ENCODE measurements around the gene CENPX. TPM values are rescaled to one million over a fixed set of nuclear protein-coding genes. Genes with fewer than 3 reads are reported as not detected.
A peak's percentile ranks its signal among the peaks of the same experiment; 100 is the strongest.

The CENPX gene
- 27.8 TPM for total RNA-seq
- long read RNA-seq, transcript CENPX-201 (4 exons, 751 nt) = major isoform, 29 of 50 reads
- long read RNA-seq, transcript CENPX-202 (5 exons, 805 nt) = minor isoform, 10 of 50 reads
- long read RNA-seq, partial matches to known transcripts = 1 of 50 reads
- long read RNA-seq, other reads (novel, unspliced or antisense) = 6 of 50 reads

DNA sequence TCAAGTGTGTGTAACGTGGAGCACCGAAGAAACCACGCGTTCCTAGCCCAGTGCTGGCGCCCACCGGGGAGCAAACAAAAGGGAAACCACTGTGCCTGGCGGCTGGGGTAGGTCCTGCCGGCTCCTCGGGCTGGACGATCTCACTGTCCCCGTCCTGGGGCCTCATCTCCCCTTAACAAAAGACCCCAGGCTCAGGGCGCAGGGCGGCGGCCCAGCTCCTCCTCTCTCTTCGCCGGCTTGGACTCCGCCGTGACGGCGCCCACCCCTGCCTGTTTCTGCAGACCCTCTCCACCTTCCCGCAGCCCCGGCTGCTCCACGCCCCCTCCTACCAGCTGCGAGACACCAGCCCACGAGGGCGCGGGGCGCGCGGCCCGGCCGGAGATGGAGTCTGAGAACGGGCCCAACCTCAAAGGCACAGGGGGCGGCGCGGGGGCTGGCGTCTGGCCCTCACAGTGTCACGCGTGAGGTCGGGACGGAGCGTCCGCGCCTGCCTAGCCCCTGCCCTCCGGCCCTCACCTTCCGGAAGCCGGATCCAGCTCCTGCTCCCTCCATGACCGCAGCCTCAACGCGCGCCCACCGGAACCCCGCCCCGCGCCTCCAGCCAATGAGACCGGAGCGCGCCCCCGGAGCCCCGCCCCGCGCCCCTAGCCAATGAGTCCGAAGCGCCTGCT is at the start of gene CENPX:
Gene CENPX (minus strand): TSS at position 569 of the 671 bp plus-strand sequence. CDS start 17 bp downstream, at position 552.
- DNase-seq = no peak
- intact Hi-C loops (cut with DNase I) = no loop called here
- ATAC-seq (ENCODE audit: poor library complexity) = no peak

DNA sequence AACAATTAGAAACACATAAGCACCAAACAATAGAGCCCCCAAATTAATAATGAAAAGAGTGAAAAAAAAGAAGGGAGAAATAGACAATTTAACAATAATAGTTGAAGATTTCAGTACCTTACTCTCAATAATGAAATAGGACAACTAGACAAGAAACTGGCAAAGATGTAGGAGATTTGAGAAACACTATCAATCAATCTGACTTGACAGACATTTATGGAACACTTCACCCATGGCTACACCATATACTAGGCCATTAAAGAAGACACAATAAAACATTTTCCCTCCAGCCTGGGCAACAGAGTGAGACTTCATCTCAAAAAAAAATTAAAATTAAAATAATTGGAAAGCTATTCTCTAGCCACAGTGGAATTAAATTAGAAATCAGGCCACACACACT is 47.9 kb upstream of the CENPX start:
- intact Hi-C loops (cut with DNase I) = no loop called here
- ATAC-seq (ENCODE audit: poor library complexity) (no peak), DNase-seq (no peak)

DNA sequence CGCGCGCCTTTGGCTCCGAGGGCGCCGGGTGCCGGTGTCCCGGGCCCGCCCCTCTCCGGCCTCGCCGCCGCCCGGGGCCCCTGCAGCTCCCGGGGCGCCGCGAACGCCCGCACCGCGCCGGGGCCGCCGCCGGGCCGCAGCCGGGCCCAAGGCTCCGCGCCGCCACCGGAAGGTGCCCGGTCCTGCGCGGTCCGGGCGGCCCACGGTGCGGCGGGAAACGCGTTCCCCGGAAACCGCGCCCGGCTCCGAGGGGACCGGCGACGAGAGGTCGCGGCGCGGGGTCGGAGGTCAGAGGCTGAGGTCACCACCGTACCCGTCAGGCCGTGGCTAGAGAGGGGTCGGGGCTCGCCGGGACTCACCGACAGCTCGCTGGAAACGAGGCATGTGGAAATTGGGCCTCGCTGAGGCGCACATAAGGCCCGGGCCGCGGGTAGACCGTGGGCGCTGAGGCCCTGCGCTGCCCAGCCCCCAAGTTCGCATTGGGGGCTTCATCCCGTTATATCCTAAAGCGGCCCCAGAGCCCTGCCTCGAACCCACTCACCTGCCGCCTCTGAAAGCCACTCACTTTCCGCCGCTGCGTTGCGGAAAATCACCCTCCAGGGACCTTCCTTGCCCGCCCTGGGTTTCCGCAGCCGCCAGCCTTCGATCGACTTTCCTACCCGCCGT is 43.1 kb upstream of the CENPX start, which contains the start of gene DUS1L:
Gene DUS1L (minus strand): TSS at position 167 of the 666 bp plus-strand sequence. CDS start 745 bp downstream, outside the sequence.
- DNase-seq (peak; percentile 80), ATAC-seq (ENCODE audit: poor library complexity) (peak; percentile 90)
- intact Hi-C loops (cut with DNase I) = no loop called here

DNA sequence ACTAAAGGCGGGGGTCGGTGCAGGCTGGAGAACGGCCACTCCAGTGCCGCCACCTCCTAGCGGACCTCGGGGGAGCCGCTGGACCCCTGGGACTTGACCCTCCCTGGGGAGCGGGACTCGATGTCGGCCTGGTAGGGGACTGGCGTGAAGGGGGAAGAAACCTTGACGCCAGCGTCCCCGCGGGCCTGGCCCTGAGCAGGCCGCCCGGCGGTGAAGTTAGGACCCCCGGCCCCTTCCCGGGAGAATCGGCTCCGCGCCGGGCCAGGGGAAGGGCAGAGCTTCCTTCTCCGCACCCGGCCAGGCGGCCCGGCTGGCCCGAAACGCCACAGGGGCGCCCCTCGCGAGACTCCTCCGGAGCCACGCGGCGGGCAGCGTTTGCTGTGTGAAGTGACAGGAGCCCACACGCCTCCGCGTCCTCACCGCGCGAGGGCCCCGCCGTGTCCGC is 42.5 kb upstream of the CENPX start:
- ATAC-seq (ENCODE audit: poor library complexity) (peak; percentile 5), DNase-seq (no peak)
- intact Hi-C loops (cut with DNase I) = no loop called here

DNA sequence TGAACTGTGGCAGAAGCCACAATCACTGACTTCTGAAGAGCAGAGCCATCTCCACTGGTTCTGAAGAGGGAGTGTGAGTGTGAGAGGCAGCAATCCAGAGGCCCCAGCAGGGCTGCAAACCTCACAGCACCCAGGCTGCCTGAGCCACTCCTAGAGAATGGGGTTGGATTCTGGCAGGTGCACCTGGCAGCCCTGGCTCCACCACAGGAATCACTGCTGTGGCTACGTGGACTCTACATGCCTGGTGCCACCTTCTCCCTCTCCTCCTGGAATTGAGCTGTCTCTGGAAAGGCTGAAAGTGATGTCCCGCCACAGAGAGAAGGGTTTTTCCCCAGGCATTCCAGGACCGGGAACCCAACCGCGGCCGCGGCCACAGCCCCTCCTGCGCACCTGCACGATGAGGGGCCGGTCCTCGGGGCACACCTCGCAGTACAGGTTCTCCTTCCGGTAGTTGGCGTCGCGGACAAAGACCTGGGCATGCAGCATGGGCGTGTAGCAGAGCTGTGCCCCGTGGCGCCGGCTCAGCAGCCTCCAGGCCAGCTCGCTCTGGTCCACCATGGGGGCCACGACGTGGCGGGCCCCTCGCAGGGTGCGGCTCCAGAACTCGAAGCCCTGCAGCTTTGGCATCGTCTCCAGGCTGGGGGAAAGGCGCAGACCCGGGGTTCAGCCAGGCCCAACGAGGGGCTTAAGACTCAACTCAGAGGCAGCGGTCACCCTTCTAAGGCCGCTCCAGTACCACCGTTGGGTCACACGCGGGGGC is 41.9 kb upstream of the CENPX start:
- intact Hi-C loops (cut with DNase I) = no loop called here
- ATAC-seq (ENCODE audit: poor library complexity) (no peak), DNase-seq (no peak)

DNA sequence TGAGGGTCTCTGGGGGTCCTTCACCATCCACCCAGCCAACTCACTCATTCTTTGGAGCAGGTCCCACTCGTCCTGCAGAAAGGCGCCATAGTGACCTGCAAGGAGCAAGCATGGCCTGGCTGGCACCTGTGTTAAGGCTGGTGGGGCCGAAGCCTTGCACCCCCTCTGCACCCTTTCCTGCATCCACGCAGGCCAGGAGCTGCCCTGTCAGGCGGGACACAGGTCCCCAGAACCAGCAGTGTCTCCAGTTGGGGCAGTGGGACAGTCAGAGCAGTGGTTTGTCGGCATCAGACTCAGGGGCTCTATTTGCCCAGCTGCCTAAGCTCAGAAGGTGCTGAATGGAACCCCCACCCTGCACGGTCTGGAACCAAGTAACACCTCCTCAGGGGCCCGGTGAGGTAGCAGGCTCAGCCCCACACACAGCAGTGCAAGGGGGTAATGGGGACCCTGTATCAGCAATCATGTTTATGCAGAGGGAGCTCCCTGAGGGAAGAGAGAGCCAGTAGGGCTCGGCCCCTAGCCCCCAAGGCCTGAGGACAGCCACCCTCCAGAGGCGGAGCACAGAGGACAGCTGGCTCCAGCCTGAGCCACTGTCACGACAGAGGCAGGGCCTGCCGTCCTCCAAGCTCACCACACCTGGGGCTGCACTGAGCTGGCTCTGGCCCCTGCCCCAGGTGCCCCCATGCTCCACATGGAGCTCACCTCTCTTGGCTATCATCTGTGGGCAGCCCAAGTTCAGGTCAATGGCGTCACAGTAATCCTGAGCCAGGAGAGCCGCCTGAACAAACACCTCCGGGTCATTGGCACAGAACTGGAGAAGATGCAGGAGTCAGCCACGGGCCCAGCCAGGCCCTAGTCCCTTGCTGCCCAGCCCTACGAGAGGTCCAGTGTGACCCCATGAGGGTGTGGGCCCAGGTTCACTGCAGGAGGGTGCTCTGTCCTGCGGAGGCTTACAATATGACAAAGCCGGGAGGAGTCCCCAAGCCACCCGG is 41.0 kb upstream of the CENPX start:
- DNase-seq = no peak
- intact Hi-C loops (cut with DNase I) = no loop called here
- ATAC-seq (ENCODE audit: poor library complexity) = no peak

DNA sequence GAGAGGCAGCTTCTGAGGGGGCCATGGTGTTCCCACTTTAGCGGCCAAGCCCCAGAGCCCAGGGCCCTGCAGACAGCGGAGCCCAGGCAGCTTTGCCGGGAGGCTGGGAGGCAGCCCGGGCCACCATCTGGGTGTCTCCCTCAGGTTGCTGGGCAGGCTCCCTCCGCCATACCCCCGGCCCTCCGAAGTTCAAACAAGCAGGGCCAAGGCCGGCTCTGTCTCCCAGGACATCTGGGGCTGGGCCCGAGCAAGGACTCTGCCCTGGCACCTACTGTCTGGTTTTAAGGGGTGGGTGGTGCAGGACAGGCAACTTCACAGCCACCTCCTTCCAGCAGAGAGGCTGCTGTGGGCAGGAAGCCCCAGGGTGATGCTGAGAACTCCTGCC is 40.3 kb upstream of the CENPX start:
- DNase-seq = no peak
- intact Hi-C loops (cut with DNase I) = no loop called here
- no peak for ATAC-seq (ENCODE audit: poor library complexity)

DNA sequence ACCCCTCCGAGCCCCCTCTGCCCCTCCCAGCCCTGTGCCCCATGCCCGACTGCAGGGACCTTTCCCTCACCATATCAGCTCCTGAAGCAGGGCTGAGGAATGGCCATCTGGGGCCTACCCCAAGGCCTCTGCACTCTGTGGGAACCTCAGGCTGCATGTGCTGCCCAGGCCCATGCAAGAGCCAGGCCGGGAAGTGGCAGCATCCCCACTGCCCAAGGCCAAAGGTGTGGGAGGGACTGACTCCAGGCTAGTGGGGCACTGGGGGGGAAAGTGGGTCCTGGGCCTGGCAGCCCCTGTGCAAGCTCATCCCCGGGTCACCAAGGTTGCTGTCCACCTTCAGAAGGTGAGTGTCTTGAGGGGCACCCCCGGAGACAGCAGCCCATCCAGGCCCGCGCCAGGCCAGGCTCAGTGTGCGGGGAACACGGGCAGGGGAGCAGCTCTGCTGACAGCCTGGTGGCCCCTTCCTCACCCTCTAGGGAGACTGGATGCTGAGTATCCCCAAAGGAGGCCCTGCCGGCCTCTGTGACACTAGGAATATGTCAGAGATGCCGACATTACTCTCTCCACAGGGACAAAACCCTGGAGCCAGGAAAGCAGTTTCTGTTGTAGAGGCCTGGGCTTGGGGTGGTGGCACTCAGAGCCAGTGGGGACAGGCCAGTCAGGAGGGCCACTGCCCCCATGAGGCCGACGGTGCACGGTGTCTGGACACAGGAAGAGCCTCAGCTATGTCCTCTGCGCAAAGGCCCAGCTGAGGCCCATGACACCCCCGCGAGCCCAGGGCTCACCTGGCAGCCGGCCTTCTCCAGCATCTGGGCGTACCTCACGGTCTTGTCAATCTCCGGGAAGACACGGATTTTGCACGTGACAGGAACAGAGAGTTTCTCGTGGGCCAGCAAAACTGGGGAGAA is 39.7 kb upstream of the CENPX start:
- DNase-seq (no peak), ATAC-seq (ENCODE audit: poor library complexity) (no peak)
- intact Hi-C loops (cut with DNase I) = no loop called here

DNA sequence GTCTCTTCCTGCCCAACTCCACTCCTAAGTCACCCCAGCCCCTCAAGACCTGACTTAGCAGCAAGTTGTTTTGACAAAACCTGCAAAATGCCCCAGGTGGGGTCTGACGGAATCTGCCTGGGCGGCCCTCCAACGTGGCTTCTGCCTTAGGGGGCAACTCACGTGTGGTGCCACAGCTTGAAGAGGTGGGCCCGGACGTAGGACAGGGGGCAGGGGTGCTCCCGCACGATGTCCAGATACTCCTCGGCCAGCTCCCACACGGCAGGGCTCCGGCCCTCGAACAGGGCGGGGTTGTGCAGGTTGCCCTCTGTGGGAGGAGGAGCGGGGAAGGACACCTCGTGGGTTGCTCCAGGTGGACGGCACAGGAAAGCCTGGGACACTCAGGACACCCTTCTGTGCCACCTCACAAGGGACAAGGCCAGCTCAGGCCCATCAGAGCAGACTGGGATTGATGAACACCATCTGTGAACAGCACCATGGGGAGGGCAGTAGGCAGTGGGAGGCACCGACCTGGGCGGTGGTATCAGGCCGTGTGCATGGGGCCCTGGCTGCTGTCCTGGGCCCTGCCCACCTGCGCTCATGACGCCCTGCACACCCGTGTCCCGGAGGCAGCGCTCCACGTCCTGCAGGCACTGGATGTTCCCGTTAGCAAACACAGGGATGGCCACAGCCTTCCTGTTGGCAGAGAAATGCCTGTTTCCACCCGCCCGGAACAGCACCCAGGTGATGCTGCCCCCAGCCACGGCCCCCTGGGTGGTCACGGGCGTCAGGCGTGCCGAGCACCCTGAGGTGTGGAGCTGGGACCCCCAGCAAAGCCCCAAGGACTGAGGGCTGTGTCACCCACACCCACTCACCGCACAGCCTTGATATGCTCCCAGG is 38.6 kb upstream of the CENPX start:
- intact Hi-C loops (cut with DNase I) = no loop called here
- ATAC-seq (ENCODE audit: poor library complexity) (no peak), DNase-seq (no peak)

DNA sequence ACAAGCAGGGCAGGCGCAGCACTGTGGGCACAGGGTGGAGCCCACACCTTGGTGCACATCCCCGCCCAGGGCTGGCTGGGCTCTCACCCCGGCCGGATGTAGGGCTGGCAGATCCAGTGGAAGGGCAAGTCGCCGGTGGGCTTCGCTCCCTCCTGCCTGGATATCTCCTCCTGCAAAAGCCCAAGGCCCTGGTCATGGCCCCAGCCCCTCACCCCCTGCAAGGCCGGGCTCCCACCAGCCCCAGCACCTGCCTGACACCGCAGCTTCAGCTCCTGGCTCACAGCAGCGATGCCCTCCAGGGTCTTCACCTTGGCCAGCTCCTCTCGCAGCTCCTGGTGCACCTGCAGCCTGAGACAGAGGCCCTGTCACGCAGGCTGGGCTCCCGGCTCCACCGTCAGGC is 37.9 kb upstream of the CENPX start:
- ATAC-seq (ENCODE audit: poor library complexity) = no peak
- DNase-seq = no peak

DNA sequence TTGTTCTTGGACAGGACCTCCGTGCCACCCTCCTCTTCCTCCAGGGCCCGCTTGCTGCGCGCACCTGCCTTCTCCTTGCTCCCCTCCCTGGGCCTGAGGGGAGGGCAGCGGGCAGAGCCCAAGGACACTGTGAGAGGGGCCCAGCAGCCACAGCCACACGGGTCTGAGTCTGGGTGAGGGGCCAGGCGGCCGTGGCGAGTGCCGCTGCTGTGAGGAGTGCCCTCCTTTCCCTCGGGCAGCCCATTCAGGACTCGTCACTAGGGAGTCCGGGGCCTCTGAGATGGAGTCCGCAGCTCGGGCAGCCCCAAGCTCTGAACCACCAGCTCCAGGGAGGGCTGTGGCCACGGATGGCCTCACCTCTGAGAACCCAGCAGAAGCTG is 37.3 kb upstream of the CENPX start:
- intact Hi-C loops (cut with DNase I) = no loop called here
- ATAC-seq (ENCODE audit: poor library complexity) (no peak), DNase-seq (no peak)

More for the DNA sequence above, 37.9 kb upstream of the CENPX start:
- intact Hi-C loops (cut with DNase I) = no loop called here

DNA sequence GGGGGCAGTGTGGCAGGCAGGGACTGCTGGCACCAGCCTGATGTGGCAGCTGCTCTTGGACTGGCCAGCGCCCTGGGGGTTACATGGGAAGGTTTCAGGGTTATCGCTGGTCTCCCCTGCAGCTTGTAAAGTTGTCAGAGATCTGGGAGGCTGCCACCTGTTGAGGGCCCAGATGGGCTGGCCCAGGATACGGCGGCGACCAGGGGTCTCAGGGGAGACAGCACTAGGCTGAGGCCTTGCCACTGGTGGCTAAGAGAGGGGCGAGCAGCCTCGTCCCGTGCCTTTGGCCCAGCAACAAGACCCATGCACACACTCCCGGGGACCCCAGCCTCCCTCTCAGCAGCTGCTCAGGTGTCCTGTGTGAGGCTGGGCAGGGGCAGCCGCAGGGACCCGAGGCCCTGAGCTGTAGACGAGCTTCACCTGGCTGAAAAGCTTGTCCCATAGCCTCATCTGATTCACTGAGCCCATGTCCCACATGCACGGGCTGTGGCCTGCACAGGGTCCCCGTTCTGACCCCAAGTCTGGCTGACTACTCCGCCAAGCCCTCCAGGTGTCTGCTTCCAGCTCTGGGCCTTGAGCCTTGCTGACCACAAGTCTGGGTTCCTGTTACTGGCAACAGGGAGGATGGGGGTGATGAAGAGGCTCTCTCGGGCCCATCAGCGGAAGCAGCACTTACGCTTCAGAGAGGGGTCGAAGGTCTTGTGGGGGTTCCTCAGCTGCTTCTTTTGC is 36.8 kb upstream of the CENPX start:
- ATAC-seq (ENCODE audit: poor library complexity) (no peak), DNase-seq (peak; percentile 35)
- intact Hi-C loops (cut with DNase I) = no loop called here

DNA sequence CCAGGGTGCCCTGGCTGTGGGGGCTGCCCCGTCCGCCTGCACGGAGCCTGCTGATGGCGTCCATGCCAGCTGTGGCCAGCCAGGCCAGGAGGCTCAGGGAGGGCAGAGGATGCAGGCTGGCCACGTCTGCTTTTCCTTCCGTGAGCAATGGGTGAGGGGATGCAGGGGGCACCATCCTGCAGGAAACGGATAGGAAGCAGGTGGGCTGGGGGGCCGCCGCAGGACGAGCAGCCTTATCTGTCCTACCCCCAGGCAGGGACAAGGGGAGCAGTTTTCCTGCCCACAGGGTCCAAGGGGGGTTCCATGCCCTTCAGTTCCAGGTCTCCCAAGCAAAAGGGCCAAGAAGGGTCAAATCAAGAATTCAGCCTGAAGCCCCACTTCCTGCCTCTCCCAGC is 36.2 kb upstream of the CENPX start:
- ATAC-seq (ENCODE audit: poor library complexity) (no peak), DNase-seq (no peak)
- intact Hi-C loops (cut with DNase I) = no loop called here

DNA sequence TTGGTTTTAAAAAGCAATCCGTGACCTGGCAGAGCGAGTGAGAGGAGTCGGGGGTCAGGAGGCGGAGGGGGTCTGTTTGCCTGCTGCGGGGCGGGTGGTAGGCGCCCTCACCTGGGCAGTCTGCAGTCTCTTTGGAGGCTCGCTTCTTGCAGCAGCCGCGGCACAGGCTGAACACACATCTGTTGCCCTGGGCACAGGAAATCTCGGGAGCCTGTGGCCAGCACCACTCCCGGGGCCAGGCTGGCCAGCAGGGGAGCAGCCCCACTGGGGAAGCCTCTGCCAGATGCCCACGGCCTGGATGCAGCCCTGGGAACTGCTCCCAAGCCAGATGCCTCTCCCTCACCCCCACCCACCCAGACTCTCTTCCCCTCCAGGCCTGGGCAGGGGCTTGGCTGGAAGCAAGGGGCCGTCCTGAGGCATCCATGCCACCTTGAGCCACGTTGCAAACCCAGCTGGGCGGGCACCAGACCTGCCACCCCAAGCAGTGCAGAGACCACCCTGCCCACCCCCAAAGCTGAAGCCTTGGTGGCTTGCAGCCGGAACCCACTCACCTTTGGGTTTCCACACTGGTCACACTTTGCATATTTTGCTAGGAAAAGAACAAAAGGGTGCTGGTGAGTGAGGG is 35.7 kb upstream of the CENPX start:
- DNase-seq (no peak), ATAC-seq (ENCODE audit: poor library complexity) (no peak)
- intact Hi-C loops (cut with DNase I) = no loop called here
